GM21360 (cell line): ENCODE results near the gene EOGT.

Source experiments
- ATAC-seq: cut with Tn5 transposase; IDR thresholded peaks from one replicate; pipeline ENCODE4 v1.9.1; 2021; ENCODE audit warnings: mild to moderate bottlenecking, moderate library complexity; ENCODE audit not compliant: unreplicated experiment

The EOGT gene

GRCh38 chr3:68963891-68964290 is 49.6 kb downstream of the EOGT start:
- ATAC-seq, result no peak

GRCh38 chr3:68963376-68963775 is 50.1 kb downstream of the EOGT start:
- ATAC-seq, result no peak

GRCh38 chr3:68958932-68959331 is 54.6 kb downstream of the EOGT start:
- no peak for ATAC-seq

GRCh38 chr3:68957895-68958294 is 55.6 kb downstream of the EOGT start:
- ATAC-seq, result no peak

- no peak for ATAC-seq
Measured at GRCh38 chr3:68953816-68954444, 59.6 kb downstream of the EOGT start.

GRCh38 chr3:68945225-68945624 is 68.3 kb downstream of the EOGT start:
- ATAC-seq, result no peak

GRCh38 chr3:68943753-68944500 is 69.6 kb downstream of the EOGT start:
- no peak for ATAC-seq

- no peak for ATAC-seq
Measured at GRCh38 chr3:68941055-68941454, 72.4 kb downstream of the EOGT start.

GRCh38 chr3:68936856-68937255 is 76.6 kb downstream of the EOGT start:
- no peak for ATAC-seq

- ATAC-seq, result no peak
Measured at GRCh38 chr3:68935778-68936177, 77.7 kb downstream of the EOGT start.

GRCh38 chr3:68931406-68932149 is 81.9 kb downstream of the EOGT start:
- no peak for ATAC-seq
